Stimulated activated CD8-positive, alpha-beta memory T cell treated with anti-CD3 and anti-CD28 coated beads, Interleukin-4, amount 100 ng/mL, for 24 hours (primary cell): ENCODE data around the gene MKI67.

Experiments
- DNase-seq: peaks from one replicate; pipeline ENCODE4 v3.0.0-alpha.2; 2020; ENCODE audit warnings: low read depth

Gene MKI67

DNA sequence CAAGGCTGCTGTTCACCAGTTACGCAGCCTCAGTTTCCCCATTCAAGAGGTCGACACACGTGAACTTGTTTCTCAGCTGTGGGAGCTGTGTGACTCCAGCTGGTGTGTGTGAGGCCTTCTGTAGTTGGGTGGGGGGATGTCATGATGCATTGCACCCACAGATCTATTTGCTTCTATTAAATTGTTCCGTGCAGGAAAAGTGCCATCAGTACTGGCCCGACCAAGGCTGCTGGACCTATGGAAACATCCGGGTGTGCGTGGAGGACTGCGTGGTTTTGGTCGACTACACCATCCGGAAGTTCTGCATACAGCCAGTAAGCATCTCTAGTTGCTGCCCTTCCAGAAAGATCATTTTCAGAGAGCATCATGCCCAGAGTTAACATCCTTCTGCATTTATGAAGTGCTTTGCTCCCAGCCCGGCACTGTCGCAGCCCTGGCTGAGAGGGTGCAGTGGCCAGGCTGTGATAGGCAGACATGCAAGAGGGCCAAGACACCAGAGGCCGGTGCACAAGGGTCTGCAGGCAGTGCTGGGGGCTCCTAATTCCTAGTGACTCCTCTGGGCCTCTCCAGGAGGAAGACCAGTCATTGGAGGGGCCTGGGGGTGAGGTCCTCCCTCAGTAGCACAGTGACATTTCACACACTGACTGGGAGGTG, 60.2 kb downstream of the MKI67 start:
- no peak for DNase-seq

DNA sequence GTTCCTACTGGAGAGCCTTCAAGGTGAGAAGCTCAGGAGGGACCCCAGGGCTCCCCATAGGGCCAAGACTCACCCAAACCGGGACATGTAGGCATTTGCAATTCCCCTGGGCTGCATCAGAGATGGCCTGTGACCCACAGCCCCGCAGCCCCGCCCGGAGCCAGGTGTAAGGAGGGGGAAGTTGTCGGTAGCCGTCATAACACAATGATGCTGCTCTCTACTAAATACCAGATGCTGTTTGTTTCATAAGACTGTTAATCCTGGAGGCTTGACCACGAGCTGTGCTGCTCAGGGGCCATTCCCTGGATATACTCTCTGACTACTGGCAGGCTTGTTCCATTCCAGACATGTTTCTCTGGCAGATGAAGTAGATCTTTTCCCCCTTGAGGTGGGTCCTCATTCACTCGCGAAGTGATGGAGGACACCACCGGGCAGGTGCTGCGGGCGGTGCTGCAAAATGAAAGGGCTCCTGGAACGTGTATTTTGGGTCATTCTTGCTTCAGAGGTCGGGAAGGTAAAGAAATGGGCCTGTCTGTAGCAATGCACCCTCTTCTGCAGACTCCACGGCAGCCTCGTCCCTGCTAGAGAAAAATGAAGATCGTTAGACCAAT, 61.1 kb downstream of the MKI67 start:
- DNase-seq = no peak

DNA sequence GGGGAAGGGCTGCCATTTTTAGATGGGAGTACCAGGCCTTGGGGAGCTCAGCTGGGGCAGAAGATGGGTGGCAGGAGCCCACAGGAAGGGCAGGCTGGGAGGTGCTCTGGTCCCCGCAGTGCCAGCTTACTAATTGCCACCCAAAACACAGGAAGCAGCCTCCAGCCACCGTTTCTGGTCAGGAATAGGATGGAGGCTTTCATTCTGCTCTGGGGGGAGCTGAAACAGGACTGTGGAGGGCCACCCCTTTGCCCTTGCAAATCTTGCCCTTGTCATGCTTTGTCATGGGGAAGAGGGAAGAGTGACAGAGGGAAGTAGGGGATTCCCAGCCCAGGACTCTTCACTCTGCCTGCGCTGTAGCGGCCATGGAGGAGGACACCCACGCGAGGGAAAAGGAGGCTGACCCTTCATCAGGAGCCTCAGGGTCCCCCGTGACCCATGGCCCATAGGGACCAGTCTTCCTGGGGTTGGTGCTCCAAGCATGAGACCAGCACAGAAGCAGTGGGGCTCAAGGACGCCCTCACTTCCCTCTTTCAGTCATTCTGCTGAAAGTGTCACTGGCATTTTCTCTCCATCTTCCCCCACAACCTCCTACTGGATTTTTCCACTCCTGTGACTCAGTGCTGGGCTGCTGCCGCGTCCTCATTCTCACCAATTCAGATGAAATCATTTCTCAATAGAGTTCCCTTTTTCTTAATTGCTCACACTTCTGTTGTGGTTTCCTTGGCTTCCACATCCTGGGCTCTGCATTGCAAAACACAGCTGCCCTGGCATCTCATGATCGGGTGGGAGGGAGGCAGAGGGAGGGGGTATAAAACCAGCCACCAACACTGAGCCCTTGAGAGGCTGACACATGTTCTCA, 61.9 kb downstream of the MKI67 start:
- DNase-seq = peak; percentile 68

- DNase-seq = no peak
Measured at GRCh38 chr10:128063736-128064107, 62.5 kb downstream of the MKI67 start.

DNA sequence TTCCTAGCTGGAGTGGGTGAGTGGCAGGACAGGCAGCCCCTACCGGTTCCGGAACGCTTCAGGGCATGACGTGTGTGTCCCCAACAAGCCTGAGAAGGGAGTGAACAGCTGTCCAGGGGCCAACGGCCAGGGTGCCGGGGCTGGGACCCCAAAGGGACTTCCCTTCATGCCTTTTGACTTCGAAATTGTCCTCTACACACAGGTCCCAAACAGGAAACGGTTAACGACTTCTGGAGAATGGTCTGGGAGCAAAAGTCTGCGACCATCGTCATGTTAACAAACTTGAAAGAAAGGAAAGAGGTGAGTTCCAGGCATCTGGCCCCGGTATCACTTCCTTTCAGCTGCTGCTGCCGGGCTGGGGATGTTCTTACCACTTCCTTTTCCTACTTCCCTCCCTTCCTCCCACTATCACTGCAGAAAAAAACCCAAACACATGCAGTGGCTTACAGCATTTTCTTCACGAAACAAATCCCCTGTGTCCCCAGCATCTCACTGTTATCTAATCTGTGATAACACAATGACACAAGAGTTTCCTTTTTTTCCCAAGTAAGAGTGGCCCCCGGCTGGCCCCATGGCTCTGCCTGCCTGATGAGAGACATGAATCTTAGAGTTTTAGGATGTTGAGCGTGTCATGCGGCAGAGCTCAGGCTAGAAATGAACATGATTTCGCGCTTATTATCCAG, 63.2 kb downstream of the MKI67 start:
- DNase-seq = no peak

GRCh38 chr10:128062331-128062880, 63.8 kb downstream of the MKI67 start:
- DNase-seq = no peak

GRCh38 chr10:128061306-128062300, 64.6 kb downstream of the MKI67 start:
- DNase-seq = no peak

DNA sequence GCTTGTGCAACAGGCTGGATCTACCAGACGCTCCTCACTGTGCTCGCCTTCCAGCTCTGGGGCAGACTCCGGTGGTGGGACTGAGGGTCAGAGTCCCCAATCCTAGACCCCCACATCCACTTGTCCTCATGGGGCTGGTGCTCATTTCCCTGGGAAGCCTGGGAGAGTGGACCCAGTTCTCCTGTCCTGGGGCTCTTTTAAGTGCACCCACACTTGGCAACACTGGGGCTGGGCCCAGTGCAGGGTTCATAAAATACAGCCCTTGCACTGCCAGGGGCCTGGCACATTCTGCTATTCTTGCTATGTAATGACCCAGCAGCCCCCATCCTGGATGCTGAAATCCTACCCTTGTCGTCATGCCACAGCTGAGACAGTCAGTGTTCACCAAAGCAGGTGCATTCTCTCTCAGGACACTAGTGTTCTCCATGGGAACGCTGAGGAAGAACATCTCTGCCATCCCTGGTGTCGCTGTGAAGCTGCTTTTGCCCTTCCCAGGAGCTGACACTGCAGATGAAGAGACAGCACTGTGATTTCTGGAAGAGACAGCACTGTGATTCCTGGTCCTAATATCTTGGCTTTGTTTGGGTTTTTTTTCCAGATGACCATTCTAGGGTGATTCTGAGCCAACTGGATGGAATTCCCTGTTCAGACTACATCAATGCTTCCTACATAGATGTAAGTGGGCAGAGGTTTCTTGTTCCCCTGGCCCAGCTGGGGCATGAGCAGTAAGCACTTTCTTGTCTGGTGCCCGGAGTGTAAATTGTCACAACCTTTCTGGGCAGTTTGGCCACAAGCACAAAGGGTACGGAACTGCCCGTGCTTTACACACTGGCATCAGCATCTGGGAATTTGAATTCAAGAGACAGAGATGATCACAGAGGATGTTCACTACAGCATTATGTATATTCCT, 65.6 kb downstream of the MKI67 start:
- DNase-seq = no peak

GRCh38 chr10:128059982-128060293, 66.3 kb downstream of the MKI67 start:
- no peak for DNase-seq

- no peak for DNase-seq
Measured at GRCh38 chr10:128059266-128059981, 66.8 kb downstream of the MKI67 start.

GRCh38 chr10:128058750-128059134, 67.5 kb downstream of the MKI67 start:
- DNase-seq = no peak

- DNase-seq = no peak
Measured at GRCh38 chr10:128058106-128058749, 68.0 kb downstream of the MKI67 start.

GRCh38 chr10:128056303-128057050, 69.7 kb downstream of the MKI67 start:
- DNase-seq = no peak

- no peak for DNase-seq
Measured at GRCh38 chr10:128055061-128055868, 71.0 kb downstream of the MKI67 start.

DNA sequence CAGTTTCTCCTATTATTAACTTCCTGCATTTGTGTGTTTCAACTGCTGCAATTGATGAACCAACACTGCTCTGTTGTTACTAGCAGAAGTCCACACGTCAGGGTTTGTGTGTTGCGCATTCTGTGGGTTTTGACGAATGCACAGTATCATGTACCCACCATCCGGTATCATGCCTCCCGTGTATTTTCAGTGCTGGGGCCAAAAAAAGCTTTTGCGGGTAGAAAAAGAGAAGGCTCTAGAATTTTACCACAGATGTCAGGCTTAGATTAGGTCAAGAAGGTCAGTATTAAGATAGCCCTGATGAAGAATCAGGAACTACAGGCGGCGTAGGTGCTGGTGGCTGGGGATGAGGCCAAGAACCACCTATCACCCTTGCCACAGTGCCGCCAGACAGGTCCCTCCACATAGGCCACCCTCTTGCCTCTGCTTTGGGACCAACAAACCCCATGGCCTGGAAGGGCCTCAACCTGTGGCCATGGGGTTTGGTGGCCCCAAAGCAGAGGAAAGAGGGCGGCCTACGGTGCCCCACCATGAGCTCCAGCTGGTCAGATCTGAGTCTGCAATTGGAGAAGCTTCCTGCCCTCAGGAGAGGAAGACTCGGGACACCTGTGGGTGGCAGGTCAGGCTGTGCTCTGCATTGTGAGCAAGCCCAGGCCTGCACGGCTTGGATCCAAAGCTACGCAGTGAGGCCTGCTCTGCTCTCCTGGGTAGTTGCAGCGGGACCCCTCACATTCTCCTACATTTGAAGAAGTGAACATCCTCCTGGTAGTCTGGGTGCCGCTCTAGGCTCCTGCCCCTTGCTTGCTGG, 71.9 kb downstream of the MKI67 start:
- DNase-seq = no peak

DNA sequence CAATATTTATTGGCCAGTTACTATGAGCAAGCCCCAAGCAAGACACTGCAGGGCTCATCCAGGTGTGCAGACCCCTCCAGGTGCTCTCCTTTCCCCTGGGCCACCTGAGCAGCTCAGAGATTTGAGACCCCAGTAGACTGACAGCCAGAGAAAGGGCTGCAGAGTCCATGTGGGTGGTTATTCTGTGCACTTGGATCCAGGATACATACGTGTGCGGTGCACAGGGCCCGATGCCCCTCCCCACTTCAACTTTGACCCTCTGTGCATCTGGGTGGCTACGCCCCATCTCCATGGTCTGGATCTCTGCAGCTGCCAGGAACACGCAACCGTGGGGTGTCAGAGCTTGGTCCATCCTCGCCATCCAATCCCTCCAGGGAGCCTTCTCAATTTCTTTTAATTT, 72.9 kb downstream of the MKI67 start:
- DNase-seq = no peak

DNA sequence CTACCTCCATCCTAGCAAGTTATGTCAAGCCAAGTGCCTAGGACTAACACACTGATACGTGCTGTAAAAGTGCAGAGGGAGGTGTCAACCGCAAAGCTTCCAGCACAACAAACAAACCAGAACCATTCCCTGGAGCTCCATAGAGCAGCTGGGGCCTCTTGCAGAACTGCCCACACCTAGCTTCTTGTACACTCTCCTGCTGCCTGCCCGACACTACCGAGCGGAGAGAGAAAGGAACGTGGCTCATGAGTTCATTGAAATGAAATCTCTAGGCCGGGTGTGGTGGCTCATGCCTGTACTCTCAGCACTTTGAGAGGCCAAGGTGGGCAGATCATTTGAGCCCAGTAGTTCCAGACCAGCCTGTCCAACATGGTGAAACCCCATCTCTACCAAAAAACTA, 73.5 kb downstream of the MKI67 start:
- DNase-seq = no peak
